HG03442 (cell line): ENCODE measurements around the gene ST6GALNAC4.

Source experiments
- ATAC-seq: cut with Tn5 transposase; IDR thresholded peaks from one replicate; pipeline ENCODE4 v1.9.1; 2021; ENCODE audit warnings: mild to moderate bottlenecking, moderate library complexity; ENCODE audit not compliant: unreplicated experiment

ST6GALNAC4 gene

GRCh38 chr9:127916720-127917581, at the start of gene ST6GALNAC4:
TSS of gene ST6GALNAC4 (minus strand) at chr9:127917041. CDS start at chr9:127916419, 622 bp downstream.
- peak; percentile 77 for ATAC-seq

DNA sequence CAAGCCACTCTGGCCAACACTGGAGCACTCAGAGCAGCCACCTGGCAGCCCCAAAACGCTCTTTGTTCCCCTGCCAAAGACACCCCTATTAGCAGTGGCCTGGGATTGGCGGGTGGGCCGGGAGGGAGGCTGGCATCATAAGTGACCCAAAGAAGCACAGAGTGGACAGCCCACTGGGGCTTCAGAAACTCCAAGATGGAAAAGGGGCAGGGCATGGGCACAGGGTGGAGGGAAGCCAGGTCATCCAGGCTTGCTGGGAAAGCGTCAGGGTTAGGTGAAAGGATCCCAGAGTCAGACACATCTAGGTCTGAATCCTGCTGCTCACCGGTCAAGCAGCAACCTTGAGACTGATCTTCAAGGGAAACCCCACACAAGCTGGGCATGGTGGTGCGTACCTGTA, 49.1 kb upstream of the ST6GALNAC4 start:
- no peak for ATAC-seq

GRCh38 chr9:127963359-127964064, 46.7 kb upstream of the ST6GALNAC4 start:
- ATAC-seq = no peak

DNA sequence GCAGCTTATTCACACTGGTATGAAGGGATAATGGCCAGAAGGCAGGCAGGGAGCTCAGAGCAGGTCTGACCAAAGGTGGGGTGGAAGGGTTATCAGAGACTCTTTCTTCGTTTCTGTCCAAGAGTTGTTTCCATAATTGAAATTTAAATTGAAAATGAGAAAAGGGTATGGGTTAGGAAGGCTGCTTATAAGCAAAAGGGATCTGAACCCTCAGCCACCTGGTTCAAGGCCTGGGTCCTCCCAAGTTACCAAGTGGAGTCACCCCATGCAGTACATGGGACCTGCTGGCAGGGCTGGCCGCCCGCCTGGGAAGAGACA, 46.2 kb upstream of the ST6GALNAC4 start:
- no peak for ATAC-seq

DNA sequence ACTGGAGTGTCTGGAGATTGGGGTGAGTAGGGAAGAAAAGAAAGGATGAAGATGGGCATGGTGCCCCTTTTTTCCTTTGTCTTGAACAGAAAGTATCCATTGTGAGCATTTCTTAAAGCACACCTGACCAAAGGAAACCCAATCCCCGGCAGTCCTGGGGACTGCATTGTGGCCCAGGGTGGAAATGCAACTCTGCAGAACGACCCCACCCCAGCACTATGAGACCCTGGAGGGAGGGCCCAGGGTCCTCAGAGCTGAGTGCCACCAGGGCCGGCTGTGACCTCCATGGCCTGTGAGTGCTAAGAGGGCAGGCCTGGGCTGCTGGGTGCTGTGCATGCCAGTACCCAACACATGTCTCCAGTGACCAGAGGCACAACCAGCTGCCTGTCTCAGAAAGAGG, 45.4 kb upstream of the ST6GALNAC4 start:
- ATAC-seq = no peak

- ATAC-seq = no peak
These were observed 44.8 kb upstream of the ST6GALNAC4 start for GRCh38 chr9:127961613-127962155.

DNA sequence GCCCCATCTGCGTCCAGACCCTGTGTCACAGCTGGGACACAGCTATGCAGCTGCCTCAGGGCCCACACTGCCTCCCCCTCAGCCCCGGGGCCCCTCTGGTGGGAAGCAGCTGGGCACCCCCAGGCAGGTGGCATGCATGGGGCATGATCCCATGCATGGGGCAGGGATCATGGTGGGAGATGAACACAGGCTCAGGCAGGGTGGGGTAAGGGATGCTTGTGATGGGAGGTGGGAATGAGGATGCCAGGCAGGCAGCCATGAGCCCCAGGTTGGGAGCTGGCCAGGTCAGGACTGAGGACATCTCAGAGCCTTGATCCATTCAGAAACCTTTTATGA, 44.3 kb upstream of the ST6GALNAC4 start:
- no peak for ATAC-seq

GRCh38 chr9:127960410-127961154, 43.7 kb upstream of the ST6GALNAC4 start:
- no peak for ATAC-seq

DNA sequence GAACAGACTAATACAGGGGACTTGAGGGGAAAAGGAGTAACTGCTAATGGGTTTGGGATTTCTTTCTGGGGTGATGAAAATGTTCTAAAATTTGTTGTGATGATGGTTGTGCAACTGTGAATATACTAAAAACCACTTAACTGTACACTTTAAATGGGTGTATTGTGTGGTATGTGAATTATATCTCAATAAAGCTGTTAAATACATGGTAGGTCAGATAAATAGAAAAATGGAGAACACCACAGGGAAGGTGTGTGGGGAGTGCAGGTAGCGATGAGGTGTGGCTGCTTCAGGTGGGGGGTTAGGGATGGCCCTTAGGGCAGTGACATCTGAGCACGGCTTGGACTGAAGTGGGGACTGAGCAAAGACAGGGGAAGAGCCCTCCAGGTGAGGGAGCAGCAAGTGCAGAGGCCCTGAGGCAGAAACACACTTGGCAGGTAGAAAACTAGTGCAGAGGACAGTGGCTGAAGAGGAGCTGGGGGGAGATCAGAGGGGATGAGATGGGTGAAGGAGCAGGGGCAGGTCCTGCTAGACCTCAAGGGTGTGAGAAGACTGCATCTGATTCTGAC, 43.1 kb upstream of the ST6GALNAC4 start:
- ATAC-seq = no peak

- no peak for ATAC-seq
These were observed 42.6 kb upstream of the ST6GALNAC4 start for GRCh38 chr9:127959398-127959797.

- no peak for ATAC-seq
These were observed 41.9 kb upstream of the ST6GALNAC4 start for GRCh38 chr9:127958728-127959127.

- ATAC-seq = peak; percentile 59
These were observed 38.6 kb upstream of the ST6GALNAC4 start for GRCh38 chr9:127955294-127956015.

- ATAC-seq = no peak
These were observed 38.0 kb upstream of the ST6GALNAC4 start for GRCh38 chr9:127954831-127955293.

- no peak for ATAC-seq
These were observed 37.1 kb upstream of the ST6GALNAC4 start for GRCh38 chr9:127953768-127954505.

DNA sequence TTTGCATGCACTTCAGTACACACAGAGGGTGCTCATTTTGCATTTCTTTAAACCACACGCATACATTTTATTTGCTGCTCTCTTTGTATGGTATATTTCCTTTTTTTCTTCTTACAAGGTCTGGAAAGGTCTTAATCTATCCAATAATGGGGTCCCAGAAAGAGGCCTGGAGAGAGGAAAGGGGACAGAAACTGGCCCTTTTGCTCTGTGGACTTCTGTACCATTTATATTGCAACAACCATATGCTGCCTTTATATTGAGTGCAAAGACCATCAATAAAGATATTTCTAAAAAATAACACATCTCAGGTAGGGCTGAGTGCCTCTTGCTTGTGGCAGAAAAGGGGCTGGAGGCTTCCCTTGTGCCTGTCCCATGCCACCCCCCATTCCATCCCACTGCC, 36.3 kb upstream of the ST6GALNAC4 start:
- ATAC-seq = no peak

GRCh38 chr9:127950513-127951289, 33.9 kb upstream of the ST6GALNAC4 start:
- no peak for ATAC-seq

DNA sequence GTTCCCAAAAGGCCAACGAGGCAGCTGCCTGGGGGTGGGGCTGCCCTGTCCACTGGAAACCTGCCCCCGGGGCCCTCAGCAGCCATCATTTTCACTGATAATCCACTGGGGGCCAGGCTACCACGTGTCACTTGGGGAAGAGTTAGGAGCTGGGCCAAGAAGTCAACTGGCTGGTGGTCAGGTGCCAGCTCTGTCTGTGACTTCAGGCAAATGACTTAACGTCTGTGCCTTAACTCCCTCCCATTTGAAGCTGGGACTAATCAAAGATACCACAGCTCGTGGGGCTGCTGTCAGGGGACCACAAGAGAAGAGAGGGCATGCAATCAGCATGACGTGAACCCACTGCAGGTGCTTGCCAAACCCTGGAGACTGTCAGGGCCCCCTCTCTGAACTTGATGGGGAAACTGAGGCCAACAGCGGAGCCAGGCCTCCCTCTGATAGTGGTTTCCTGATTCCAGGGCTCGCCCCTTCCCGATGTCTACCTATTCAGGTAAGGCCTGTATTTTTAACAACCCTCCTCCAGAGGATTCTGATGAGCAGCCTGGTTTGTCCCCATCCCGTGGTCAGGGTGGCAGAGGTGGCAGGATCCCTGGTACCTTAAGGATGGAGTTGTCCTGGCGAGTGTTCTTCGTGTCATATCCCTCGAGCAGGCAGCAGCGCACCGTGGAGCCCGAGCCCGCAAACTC, 33.1 kb upstream of the ST6GALNAC4 start:
- ATAC-seq = no peak
